Mucosa of descending colon (tissue), 3 donors: ENCODE measurements around the gene XRN1. TPM values are rescaled to one million over a fixed set of nuclear protein-coding genes. Genes with fewer than 3 reads are reported as not detected.
"Not testable (repeated sequence)": the region's sequence is repeated elsewhere in the genome, so short reads cannot be mapped to it uniquely, and the experiment has no call there.

Experiments used
- ATAC-seq: fragments of 200-7000 bp; cut with Tn5 transposase; one replicate; pipeline ENCODE4 v1.9.1; 2020; ENCODE audit warnings: mild to moderate bottlenecking, moderate library complexity
- DNase-seq, 3 donors: peaks; one replicate each; pipeline ENCODE4 v3.0.0-alpha.2; 2020
- H3K36me3 ChIP-seq: fragments of 200-600 bp; one replicate; pipeline ENCODE4 v1.8.0; 2021; ENCODE audit warnings: low read depth, mild to moderate bottlenecking
- H3K4me1 ChIP-seq: fragments of 200-600 bp; one replicate; pipeline ENCODE4 v1.8.0; 2021; ENCODE audit warnings: low read depth, mild to moderate bottlenecking
- H3K4me3 ChIP-seq: fragments of 200-600 bp; one replicate; pipeline ENCODE4 v1.8.0; 2021; ENCODE audit warnings: mild to moderate bottlenecking
- H3K9me3 ChIP-seq: fragments of 200-600 bp; one replicate; pipeline ENCODE4 v1.8.0; 2021; ENCODE audit warnings: mild to moderate bottlenecking
- CTCF ChIP-seq: fragments of 200-600 bp; IDR thresholded peaks from one replicate; pipeline ENCODE4 v1.8.0; 2022; ENCODE audit warnings: antibody characterized with exemption, mild to moderate bottlenecking
- intact Hi-C, 2 donors: fragments of 100-400 bp; cut with DNase I in 1 of 2; cut with micrococcal nuclease in 1 of 2; formaldehyde crosslinking; loops; one replicate each; pipeline versions ENCODE4 v1.11.0 to v1.11.1; 2022; cut with DNase I, micrococcal nuclease
- total RNA-seq, 3 donors: library from RNA; stranded (reverse); fragmentation: NEBNext Ultra II Directional in 2 of 3; extraction: Animal tissue kit (Norgen Biotek cat#: 25700) in 2 of 3; gene quantifications; one replicate each; pipeline versions ENCODE4 v1.2.1 to v1.2.4, GENCODE V29; 2021 to 2023
- donor health status: DM: no; HTN: no; CAD: no; lungs with moderate emphysema.
- donor health status: DM: no; HTN: no; CAD: no.
- donor health status: DM: no; HTN: yes; CAD: no.

XRN1 gene
- total RNA-seq, 3 donors from 2014 or later, result 57.3 to 60.7 (median 59.4) TPM

GRCh38 chr3:142429582-142429981 is 18.3 kb downstream of the XRN1 start:
- ATAC-seq, result no peak
- intact Hi-C loops, result no loop called here
- no peak for TF ChIP-seq CTCF
- no peaks in the 10 kb centered on the region for H3K9me3 ChIP-seq
- no peak overlapping the region for H3K4me3 ChIP-seq
- peaks cover 3% of the 10 kb centered on the region for H3K36me3 ChIP-seq
- no peaks in the 10 kb centered on the region for H3K4me1 ChIP-seq
- DNase-seq, result no peak

GRCh38 chr3:142424754-142425153 is 23.1 kb downstream of the XRN1 start:
- DNase-seq, result no peak
- ATAC-seq, result no peak
- Histone ChIP-seq H3K4me3 (no peak overlapping the region), H3K4me1 (no peaks in the 10 kb centered on the region), H3K36me3 (peaks cover 9% of the 10 kb centered on the region), H3K9me3 (no peaks in the 10 kb centered on the region)
- no peak for TF ChIP-seq CTCF
- intact Hi-C loops, result no loop called here

- Histone ChIP-seq H3K9me3 (no peaks in the 10 kb centered on the region), H3K36me3 (peaks cover 6% of the 10 kb centered on the region), H3K4me3 (no peak overlapping the region), H3K4me1 (no peaks in the 10 kb centered on the region)
- TF ChIP-seq CTCF, result no peak
- DNase-seq, result no peak
- ATAC-seq, result no peak
- intact Hi-C loops, result no loop called here
These were observed 28.8 kb downstream of the XRN1 start for GRCh38 chr3:142418926-142419592.

GRCh38 chr3:142417302-142417701 is 30.5 kb downstream of the XRN1 start:
- no peak for ATAC-seq
- Histone ChIP-seq H3K4me3 (no peak overlapping the region), H3K36me3 (peaks cover 6% of the 10 kb centered on the region), H3K9me3 (no peaks in the 10 kb centered on the region), H3K4me1 (no peaks in the 10 kb centered on the region)
- no peak for TF ChIP-seq CTCF
- no peak for DNase-seq
- intact Hi-C loops, result no loop called here

GRCh38 chr3:142400537-142400936 is 47.3 kb downstream of the XRN1 start:
- ATAC-seq, DNase-seq, H3K4me1 ChIP-seq, H3K36me3 ChIP-seq, H3K4me3 ChIP-seq, intact Hi-C loops, H3K9me3 ChIP-seq: not testable (repeated sequence)

GRCh38 chr3:142394921-142395622 is 52.8 kb downstream of the XRN1 start:
- DNase-seq (no peak), ATAC-seq (no peak)
- intact Hi-C loops, result no loop called here
- H3K36me3 ChIP-seq, result peaks cover 5% of the 10 kb centered on the region
- H3K4me3 ChIP-seq, result no peak overlapping the region
- TF ChIP-seq CTCF, result no peak
- H3K4me1 ChIP-seq, result no peaks in the 10 kb centered on the region
- no peaks in the 10 kb centered on the region for H3K9me3 ChIP-seq
